H1 (cell line): Measurements from ENCODE around the gene CCER1. TPM values are rescaled to one million over a fixed set of nuclear protein-coding genes. Genes with fewer than 3 reads are reported as not detected.

Experiments used
- RAD21 ChIP-seq, 2 experiments: IDR thresholded peaks in 1 of 2; conservative IDR thresholded peaks in 1 of 2; 2 replicates each; pipeline ENCODE4 v1.6.1; 2011; ENCODE audit warnings: low read depth in 2 of 2, low read length in 2 of 2, improper control_type of control experiment in 1 of 2, inconsistent platforms in 1 of 2, mild to moderate bottlenecking in 1 of 2, moderate library complexity in 1 of 2
- polyA plus RNA-seq, 7 experiments: library from polyadenylated mRNA; depleted of rRNA in 3 of 7; stranded (reverse) in 5 of 7; unstranded in 2 of 7; fragments of >200 nt in 5 of 7; fragments of 200-250 nt in 2 of 7; gene quantifications; 1 replicate in 5 of 7; 2 replicates in 1 of 7; 4 replicates in 1 of 7; pipeline versions ENCODE4 v1.2.1 to v1.2.3, GENCODE V29; 2011 to 2013; ENCODE audit warnings: missing spikeins in 2 of 7, mixed read lengths in 2 of 7
- total RNA-seq: library from RNA; stranded (reverse); fragmentation: NEBNext Ultra II Directional; extraction: Animal tissue kit (Norgen Biotek cat#: 25700); gene quantifications from 2 replicates; pipeline ENCODE4 v1.2.1, GENCODE V29; 2021

CCER1 gene
- total and polyA plus RNA-seq, 2 of the 8 experiments (the other 6 are each of a cell fraction or from before 2014, with no cell fraction given) = not detected

GRCh38 chr12:90938451-90938850 lies 16.5 kb downstream of the CCER1 start (continued):
- no peak for TF ChIP-seq RAD21 (IDR thresholded peaks at IDR 0.05 in 1 of 2, conservative IDR thresholded peaks at IDR 0.05 in 1 of 2; ENCODE audit: low read depth in 2 of 2, low read length in 2 of 2)
